ENCODE data around the gene KNDC1.

KNDC1 gene

DNA sequence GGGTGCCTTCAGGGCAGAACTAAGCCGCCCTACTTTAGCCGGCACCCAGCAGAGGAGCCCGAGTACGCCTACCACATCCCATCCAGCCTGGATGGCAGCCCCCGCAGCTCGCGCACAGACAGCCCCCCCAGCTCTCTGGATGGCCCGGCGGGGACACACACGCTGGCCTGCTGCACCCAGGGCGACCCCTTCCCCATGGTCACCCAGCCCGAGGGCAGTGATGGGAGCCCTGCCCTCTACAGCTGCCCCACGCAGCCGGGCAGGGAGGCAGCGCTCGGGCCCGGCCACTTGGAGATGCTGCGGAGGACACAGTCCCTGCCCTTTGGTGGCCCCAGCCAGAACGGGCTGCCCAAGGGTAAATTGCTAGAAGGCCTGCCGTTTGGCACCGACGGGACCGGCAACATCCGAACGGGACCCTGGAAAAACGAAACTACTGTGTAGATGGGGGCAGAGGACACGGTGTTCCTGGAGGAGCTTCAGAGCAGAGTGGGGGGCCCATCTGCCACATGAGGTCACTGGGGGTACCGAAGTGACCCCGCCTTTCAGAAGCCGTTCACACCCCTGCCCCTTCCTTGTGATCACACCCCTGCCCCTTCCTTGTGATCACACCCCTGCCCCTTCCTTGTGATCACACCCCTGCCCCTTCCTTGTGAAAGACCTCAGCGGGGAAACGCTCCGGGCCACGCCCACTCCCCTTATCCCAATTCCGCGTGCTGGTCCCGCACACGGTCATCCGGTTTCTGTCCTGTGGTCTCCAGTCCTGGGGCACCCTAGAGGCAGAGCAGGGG, 30.8 kb upstream of the KNDC1 start:
- Histone ChIP-seq H3K27ac (ENCODE audit: low read depth, low read length, poor library complexity, severe bottlenecking) (no peak overlapping the region), H2AFZ (ENCODE audit: low read length) (no peak overlapping the region), H3K36me3 (ENCODE audit: insufficient read depth, low read length) (no peaks in the 10 kb centered on the region), H3K9me2 (ENCODE audit: low read depth, low read length) (no peaks in the 10 kb centered on the region), H3K9ac (ENCODE audit: low read length) (no peak overlapping the region), H4K20me1 (ENCODE audit: insufficient read depth, low read length) (no peaks in the 10 kb centered on the region), H3K4me2 (ENCODE audit: low read length) (no peak overlapping the region), H3K4me3 (ENCODE audit: low read depth, low read length, poor library complexity, severe bottlenecking) (no peak overlapping the region), H3K27me3 (ENCODE audit: insufficient read depth, low read length) (no peaks in the 10 kb centered on the region), H3K9me3 (ENCODE audit: low read length) (no peaks in the 10 kb centered on the region), H3K4me1 (ENCODE audit: insufficient read depth, low read length, severe bottlenecking) (no peaks in the 10 kb centered on the region), H3K79me2 (ENCODE audit: insufficient read depth, low read length) (no peaks in the 10 kb centered on the region), H3F3A (ENCODE audit: insufficient read depth, low read length) (no peaks in the 10 kb centered on the region)
- TF ChIP-seq CTCF (IDR thresholded peaks at IDR 0.05; ENCODE audit: low read length) (no peak), EZH2 (IDR thresholded peaks at IDR 0.05; ENCODE audit: borderline replicate concordance, low read length) (no peak)

GRCh38 chr10:133129859-133130495, 30.0 kb upstream of the KNDC1 start:
- no peak for TF ChIP-seq CTCF (IDR thresholded peaks at IDR 0.05; ENCODE audit: low read length)
- no peak for TF ChIP-seq EZH2 (IDR thresholded peaks at IDR 0.05; ENCODE audit: borderline replicate concordance, low read length)
- no peak overlapping the region for H3K4me2 ChIP-seq (ENCODE audit: low read length)

GRCh38 chr10:133130602-133131001, 29.4 kb upstream of the KNDC1 start:
- Histone ChIP-seq H3K9ac (ENCODE audit: low read length) (no peak overlapping the region), H3K4me2 (ENCODE audit: low read length) (no peak overlapping the region), H3K9me2 (ENCODE audit: low read depth, low read length) (no peaks in the 10 kb centered on the region), H3K9me3 (ENCODE audit: low read length) (no peaks in the 10 kb centered on the region), H3K79me2 (ENCODE audit: insufficient read depth, low read length) (no peaks in the 10 kb centered on the region), H3F3A (ENCODE audit: insufficient read depth, low read length) (no peaks in the 10 kb centered on the region), H3K4me3 (ENCODE audit: low read depth, low read length, poor library complexity, severe bottlenecking) (no peak overlapping the region), H4K20me1 (ENCODE audit: insufficient read depth, low read length) (no peaks in the 10 kb centered on the region), H3K27me3 (ENCODE audit: insufficient read depth, low read length) (no peaks in the 10 kb centered on the region), H3K27ac (ENCODE audit: low read depth, low read length, poor library complexity, severe bottlenecking) (no peak overlapping the region), H3K4me1 (ENCODE audit: insufficient read depth, low read length, severe bottlenecking) (no peaks in the 10 kb centered on the region), H2AFZ (ENCODE audit: low read length) (no peak overlapping the region), H3K36me3 (ENCODE audit: insufficient read depth, low read length) (no peaks in the 10 kb centered on the region)
- TF ChIP-seq EZH2 (IDR thresholded peaks at IDR 0.05; ENCODE audit: borderline replicate concordance, low read length) (no peak), CTCF (IDR thresholded peaks at IDR 0.05; ENCODE audit: low read length) (no peak)

More at GRCh38 chr10:133129859-133130495, 30.0 kb upstream of the KNDC1 start:
- Histone ChIP-seq H3K36me3 (ENCODE audit: insufficient read depth, low read length) (no peaks in the 10 kb centered on the region), H2AFZ (ENCODE audit: low read length) (no peak overlapping the region), H3K79me2 (ENCODE audit: insufficient read depth, low read length) (no peaks in the 10 kb centered on the region), H3F3A (ENCODE audit: insufficient read depth, low read length) (no peaks in the 10 kb centered on the region), H4K20me1 (ENCODE audit: insufficient read depth, low read length) (no peaks in the 10 kb centered on the region), H3K9me3 (ENCODE audit: low read length) (no peaks in the 10 kb centered on the region), H3K4me3 (ENCODE audit: low read depth, low read length, poor library complexity, severe bottlenecking) (no peak overlapping the region), H3K9ac (ENCODE audit: low read length) (no peak overlapping the region), H3K27ac (ENCODE audit: low read depth, low read length, poor library complexity, severe bottlenecking) (no peak overlapping the region), H3K27me3 (ENCODE audit: insufficient read depth, low read length) (no peaks in the 10 kb centered on the region), H3K9me2 (ENCODE audit: low read depth, low read length) (no peaks in the 10 kb centered on the region), H3K4me1 (ENCODE audit: insufficient read depth, low read length, severe bottlenecking) (no peaks in the 10 kb centered on the region)
